ENCODE data around the gene STK38L.

- TF ChIP-seq, protein P1, sequence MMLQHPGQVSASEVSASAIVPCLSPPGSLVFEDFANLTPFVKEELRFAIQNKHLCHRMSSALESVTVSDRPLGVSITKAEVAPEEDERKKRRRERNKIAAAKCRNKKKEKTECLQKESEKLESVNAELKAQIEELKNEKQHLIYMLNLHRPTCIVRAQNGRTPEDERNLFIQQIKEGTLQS (IDR thresholded peaks at IDR 0.05; ENCODE audit: borderline replicate concordance, extremely low read depth, low read depth, low read length) = no peak
- TF ChIP-seq, protein P2, sequence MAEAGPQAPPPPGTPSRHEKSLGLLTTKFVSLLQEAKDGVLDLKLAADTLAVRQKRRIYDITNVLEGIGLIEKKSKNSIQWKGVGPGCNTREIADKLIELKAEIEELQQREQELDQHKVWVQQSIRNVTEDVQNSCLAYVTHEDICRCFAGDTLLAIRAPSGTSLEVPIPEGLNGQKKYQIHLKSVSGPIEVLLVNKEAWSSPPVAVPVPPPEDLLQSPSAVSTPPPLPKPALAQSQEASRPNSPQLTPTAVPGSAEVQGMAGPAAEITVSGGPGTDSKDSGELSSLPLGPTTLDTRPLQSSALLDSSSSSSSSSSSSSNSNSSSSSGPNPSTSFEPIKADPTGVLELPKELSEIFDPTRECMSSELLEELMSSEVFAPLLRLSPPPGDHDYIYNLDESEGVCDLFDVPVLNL (IDR thresholded peaks at IDR 0.05; ENCODE audit: low read depth, low read length) = no peak
- TF ChIP-seq TAF1 (IDR thresholded peaks at IDR 0.05; ENCODE audit: borderline replicate concordance, low read depth, low read length) = no peak
- no peak for TF ChIP-seq POLR2A (IDR thresholded peaks at IDR 0.05; ENCODE audit: low read depth, low read length)
- no peak for TF ChIP-seq GABPA (IDR thresholded peaks at IDR 0.05; ENCODE audit: low read depth)
- TF ChIP-seq, protein P3, sequence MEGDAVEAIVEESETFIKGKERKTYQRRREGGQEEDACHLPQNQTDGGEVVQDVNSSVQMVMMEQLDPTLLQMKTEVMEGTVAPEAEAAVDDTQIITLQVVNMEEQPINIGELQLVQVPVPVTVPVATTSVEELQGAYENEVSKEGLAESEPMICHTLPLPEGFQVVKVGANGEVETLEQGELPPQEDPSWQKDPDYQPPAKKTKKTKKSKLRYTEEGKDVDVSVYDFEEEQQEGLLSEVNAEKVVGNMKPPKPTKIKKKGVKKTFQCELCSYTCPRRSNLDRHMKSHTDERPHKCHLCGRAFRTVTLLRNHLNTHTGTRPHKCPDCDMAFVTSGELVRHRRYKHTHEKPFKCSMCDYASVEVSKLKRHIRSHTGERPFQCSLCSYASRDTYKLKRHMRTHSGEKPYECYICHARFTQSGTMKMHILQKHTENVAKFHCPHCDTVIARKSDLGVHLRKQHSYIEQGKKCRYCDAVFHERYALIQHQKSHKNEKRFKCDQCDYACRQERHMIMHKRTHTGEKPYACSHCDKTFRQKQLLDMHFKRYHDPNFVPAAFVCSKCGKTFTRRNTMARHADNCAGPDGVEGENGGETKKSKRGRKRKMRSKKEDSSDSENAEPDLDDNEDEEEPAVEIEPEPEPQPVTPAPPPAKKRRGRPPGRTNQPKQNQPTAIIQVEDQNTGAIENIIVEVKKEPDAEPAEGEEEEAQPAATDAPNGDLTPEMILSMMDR (IDR thresholded peaks at IDR 0.05 in 2 of 3, conservative IDR thresholded peaks at IDR 0.05 in 1 of 3; ENCODE audit: control insufficient read depth in 2 of 3, extremely low read depth in 1 of 3, insufficient read depth in 1 of 3, low read depth in 3 of 3, low read length in 3 of 3) = no peak
- TF ChIP-seq SMC3 (IDR thresholded peaks at IDR 0.05; ENCODE audit: borderline replicate concordance, low read length) = no peak
- no peak for TF ChIP-seq JUNB (IDR thresholded peaks at IDR 0.05)
- no peak for TF ChIP-seq MXI1 (IDR thresholded peaks at IDR 0.05; ENCODE audit: low read depth, low read length)
- TF ChIP-seq RAD51 (IDR thresholded peaks at IDR 0.05) = no peak
- no peak for TF ChIP-seq ZNF384 (IDR thresholded peaks at IDR 0.05; ENCODE audit: borderline replicate concordance, low read depth, low read length)
- no peak for TF ChIP-seq KLF5 (IDR thresholded peaks at IDR 0.05; ENCODE audit: partially characterized antibody)
- no peak for TF ChIP-seq NFIC (IDR thresholded peaks at IDR 0.05; ENCODE audit: low read depth, low read length)
- TF ChIP-seq POLR2AphosphoS5 (IDR thresholded peaks at IDR 0.05; ENCODE audit: low read length) = no peak
These were observed 56.1 kb downstream of the STK38L start for GRCh38 chr12:27300226-27300625.

Measured in GM12878 (cell line).